ENCODE results near the gene C2orf92.

GRCh38 chr2:97717613-97717995 is 48.1 kb downstream of the C2orf92 start:
- TF ChIP-seq GATA3 (IDR thresholded peaks at IDR 0.05; ENCODE audit: low read depth, low read length), result no peak
- no peak for TF ChIP-seq GATA2 (IDR thresholded peaks at IDR 0.05; ENCODE audit: low read depth, low read length)
